Suppressor macrophage treated with lipopolysaccharide for 4 hours (primary cell): Measurements from ENCODE around the gene IDH3A.
"Not testable (repeated sequence)": the region's sequence is repeated elsewhere in the genome, so short reads cannot be mapped to it uniquely, and the experiment has no call there.

Source experiments
- DNase-seq: peaks from one replicate; pipeline ENCODE4 v3.0.0-alpha.2; 2020

Gene IDH3A

DNA sequence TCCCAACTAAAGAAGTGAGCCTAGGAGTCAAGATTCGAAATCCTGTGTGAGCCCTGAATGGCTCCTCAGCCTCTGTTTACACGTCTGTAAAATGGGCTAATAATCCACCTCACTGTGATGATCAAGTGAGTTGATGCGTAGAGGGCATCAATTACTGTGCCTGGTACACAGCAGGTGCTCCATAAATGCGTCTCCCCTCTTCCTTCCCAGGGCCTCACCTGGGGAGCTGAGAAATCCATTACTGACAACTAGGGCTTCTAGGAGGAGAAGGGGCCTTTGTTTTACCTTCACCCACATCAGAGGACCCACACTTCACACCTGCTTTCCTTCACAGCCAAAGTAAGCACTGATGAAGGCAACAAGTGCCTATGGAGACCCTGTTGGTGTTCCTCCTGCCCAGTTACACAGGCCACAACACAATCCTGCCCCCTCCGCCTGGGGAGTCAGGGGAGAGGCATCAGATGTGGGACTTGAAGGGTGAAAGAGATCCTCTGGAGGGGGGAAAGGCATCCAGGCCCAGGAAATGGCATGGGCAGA, 19.3 kb upstream of the IDH3A start:
- no peak for DNase-seq

DNA sequence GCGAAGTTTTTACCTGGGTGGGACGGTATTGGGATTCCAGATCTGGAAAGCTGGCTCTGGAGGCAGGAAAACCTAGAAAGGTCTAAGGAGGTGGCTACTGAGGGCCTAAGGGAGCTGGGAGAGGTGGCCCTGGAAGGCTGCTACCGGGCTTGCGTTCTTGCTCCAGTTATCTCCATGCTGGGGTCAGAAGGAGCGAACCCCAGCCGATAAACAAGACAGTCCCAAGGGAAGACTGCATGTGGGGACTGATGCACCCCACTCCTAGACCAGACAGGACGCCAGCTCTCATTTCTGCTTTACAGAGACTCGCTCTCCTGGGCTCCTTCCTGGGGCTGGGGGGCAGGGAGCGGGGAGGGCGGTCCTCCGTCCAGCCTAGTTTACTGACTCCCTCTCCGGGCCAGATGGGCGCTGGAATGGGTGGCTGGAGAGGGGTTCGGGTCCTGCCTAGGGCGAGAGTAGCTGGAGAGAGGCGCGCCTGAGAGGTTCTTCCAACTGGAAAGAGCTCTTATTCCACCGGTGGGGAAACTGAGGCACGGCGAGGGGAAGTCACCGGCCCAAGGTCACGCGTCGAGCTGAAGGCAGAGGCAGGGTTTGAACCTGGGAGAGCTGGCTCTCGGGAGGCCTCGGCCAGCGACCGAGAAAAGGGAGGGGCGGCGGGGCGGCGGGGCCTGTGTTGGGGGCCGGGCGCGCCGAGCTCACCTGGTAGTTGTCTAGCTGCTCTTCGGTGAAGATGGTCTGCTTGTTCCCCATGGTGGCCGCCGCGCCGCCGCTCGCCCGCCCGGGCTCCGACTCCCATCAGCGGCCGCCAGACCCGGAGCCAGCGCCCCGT, 18.5 kb upstream of the IDH3A start:
- no peak for DNase-seq

DNA sequence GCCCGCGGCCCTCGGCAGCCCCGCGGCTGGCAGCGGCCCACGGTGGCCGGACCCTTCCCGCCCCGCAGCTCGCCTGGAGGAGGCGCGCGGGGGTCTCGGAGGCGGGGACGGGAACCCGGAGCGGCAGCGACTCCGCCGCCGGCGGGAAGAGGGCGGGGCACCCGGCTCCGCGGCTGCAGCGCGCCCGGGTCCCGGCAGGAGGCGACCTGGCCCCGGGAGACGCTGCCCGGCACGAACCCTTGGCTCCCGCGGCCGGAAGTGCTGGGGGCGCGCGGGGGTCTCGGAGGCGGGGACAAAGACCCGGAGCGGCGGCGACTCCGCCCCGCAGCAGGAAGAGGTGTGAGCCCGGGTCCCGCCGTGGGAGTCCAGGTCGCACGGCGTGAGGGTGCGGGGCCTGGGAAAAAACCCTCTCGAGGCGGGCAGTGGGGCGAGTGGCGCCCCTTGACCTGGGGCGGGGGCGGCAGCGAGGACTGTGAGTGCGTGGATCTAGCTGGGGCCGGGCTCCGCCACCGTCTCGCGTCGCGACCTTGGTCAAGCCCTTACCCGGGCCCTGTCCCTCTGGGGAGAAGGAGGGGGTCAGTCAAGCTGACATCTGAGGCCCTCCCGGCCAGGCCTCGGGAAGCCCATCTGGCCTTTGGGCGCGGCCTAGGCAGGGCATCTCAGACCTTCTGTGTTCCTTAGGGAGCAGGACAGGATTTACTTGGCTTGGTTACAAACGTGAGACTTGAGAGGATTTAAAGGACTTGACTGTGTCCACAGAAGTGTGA, 17.7 kb upstream of the IDH3A start, which contains the start of gene CIB2:
CIB2 (minus strand) TSS at position 151 of the 767 bp plus-strand sequence. CDS start 230 bp downstream, outside the sequence.
- peak; percentile 83 for DNase-seq

DNA sequence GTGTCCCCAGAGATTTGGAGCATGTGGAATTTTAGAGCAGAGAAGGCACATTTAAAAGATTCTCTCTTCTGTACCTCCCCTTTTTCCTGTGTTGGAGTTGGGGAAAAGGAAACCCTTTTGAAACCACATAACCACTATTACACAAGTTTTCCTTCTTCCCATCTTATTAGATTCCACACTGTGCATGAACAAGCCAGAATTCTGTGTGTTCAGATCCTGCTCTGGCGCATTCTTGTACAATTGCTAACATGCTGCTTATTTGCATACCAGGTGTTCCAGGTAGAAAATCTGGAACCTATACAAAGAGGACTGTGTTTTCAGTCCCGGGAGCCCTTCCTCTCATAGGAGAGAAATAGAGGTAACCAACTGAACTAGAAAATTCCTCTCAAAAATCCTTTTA, 15.4 kb upstream of the IDH3A start:
- no peak for DNase-seq

DNA sequence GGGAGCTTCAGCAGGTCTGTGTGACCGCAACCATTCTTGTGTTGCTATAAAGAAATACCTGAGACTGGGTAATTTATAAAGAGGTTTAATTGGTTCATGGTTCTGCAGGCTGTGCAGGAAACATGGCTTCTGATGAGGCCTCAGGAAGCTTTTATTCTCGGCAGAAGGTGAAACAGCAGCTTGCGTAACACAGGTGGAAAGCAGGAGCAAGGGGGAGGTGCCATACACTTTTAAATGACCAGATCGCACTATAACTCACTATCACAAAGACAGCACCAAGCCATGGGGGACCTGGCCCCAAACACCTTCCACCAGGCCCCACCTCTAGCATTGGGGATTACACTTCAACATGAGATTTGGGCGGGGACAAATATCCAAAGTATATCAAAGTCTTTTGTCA, 9.6 kb upstream of the IDH3A start:
- no peak for DNase-seq

DNA sequence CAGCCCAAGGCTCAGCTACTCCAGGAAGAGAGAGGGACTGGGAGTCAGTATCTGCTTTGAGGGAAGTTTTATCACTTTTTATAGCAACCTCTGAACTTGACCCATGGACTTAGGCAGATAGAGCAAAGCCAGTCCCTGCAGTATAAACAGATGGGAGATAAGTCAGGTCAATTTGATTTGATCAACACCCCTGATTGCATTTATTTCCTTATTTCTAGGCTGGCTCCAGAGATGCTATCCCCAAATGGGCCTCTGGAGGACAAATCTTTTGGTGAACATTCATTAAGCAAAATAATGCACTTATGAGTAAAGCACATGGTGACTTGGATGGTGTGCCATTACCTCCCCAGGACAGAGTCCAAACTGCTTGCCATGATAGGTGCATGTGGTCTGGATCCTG, 8.9 kb upstream of the IDH3A start:
- no peak for DNase-seq

DNA sequence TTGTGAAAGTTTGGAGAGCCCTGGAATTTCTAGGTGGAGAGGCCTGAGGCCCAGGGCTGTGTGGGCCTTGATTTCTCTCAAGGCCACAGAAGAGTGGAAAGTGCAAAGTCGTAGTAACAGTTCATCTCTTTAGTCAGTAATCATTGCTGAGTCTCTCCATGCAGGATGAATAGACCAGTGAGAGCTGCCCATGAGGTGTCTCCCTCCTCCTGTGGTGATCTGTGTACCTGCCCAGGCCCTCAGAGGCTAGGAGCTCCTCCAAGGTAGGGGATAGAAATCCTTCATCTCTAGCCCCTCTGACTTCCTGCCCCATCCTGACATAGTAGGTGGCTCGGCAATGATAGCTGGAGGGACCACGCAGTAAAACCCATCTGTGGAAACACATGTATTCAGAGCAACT, 6.8 kb upstream of the IDH3A start:
- DNase-seq: no peak

DNA sequence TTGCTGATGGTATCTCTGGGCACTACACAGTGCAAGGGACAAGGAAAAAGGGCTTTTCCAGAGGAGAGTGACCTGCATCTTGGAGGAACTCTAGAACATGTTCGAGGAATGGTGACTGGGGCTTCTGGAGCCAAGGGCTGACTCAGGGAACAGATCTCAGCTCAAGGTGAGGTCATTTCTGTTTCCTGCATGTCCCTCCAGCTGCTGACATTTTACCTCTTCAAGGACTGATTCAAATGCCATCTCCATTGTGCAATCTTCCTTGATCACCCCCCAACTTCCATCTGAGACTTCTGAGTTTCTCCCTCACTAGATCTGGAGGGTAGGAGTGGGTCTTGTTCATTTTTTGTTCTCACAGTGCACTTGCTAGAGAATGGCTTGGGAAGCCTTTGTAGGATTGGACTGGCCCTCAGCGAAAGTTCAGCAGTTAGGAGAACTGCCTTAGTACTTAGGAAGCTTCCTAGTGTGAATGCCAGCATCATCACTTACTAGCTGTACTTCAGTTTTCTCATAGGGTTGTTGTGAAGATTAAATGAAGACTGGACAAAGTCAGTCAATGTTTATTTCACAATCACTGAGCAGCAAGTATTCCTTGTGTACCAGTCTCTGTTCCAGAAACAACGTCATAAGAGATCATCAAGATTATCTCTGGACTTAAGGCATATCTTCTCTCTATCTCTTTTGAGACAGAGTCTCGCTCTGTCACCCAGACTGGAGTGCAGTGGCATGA, 2.6 kb upstream of the IDH3A start:
- DNase-seq: peak; percentile 23

DNA sequence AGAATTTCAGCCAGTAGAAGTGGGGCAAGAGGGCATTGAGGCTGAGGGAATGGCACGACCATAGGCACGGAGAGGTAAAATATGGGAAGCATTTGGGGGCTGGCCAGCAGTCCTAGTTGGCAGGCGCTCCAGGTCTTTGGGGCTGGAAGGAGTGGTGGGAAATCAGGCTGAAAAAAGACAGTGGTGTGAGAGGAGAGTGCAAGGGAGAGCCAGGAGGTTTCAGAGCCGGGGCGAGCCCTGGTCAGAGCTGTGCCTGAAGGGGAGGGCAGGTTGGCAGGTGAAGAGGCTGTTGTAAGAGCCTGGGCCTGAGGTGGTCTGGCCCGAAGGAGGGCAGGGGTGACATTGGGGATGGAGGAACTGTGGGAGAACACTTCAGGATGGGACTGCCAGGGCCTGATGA, 1.6 kb upstream of the IDH3A start:
- no peak for DNase-seq

DNA sequence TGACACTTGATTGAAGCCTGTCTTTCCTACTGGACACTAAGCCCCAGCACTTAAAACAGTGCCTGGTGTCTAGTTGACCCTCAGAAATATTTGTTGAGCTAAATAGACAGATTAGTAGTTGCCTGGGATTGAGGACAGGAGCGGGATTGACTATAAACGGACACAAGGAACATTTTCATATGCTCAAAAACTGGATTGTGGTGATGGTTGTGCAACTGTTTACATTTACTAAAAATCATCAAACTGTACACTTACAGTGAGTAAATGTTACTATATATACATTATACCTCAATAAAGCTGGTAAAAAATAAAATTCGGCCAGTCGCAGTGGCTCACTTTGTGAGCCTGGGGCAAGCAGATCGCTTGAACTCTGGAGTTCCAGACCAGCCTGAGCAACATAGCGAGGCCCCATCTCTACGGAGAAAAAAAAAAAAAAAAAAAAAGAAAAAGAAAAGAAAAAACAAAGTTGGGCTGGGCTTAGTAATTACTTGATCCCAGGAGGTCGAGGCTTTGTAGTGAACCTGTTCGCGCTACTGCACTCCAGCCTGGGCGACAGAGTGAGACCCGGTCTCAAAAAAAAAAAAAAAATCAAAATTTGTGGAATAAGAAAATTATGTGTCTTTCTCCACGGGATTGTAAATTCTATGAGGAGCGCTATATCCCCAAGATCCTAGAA, 632 bp upstream of the IDH3A start:
- no peak for DNase-seq

DNA sequence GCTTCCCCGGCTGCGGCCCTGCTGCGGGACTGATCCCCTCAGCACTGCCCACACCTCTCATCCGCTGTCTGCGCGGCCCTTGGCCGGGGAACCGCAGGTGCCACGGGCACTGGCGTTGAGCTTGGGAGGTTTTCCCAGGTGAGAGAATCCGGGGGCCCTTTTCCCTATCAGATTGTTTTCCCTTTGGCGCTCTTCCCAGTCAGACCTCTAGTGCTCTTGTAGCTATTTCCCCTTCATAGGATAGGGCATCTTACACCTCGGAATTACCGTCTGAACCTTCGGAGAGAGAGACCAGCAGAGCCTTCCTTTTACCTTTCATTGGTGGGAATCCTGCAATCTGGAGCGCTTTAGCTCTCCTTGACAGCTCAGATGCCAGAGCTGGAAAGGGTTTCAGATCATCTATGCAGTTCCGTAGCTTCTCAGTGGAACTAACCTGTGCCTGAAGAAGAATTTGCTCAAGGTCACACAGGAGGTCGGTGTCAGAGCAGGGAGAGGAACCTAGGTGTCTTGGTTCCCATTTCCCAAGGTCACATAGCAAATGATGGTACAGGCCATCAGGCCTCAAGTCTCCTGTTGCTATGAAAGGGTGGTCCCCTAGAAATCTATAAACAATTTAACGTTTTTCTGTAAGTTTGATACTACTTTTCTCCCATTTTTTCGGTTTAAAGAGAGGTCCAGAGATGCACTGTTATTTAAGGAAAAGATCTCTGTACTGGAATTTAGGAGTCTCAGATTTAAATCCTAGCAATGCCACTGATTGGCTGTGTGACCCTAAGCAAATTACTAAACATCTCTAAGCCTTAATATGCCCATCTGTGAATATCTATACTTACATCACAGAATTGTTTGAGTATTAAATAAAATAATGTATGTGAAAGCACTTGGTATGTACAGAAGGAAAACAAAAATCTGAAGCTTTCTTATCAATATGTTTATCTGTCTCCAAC, 916 bp downstream of the IDH3A start:
- no peak for DNase-seq

DNA sequence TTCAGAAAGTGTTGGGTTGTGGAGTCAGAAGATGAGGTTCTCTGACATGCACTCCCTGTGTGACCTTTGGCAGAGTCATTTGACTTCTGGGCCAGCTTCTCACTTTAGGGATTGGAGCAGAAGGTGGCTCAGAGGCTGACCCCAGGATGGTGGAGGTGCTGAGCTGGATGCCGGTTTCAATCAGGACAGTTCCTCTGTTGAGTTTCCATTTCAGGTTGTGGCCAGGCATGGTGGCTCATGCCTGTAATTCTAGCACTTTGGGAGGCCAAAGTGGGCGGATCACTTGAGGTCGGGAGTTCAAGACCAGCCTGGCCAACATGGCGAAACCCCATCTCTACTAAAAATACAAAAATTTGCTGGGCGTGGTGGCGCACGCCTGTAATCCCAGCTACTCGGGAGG, 1.9 kb downstream of the IDH3A start:
- DNase-seq: not testable (repeated sequence)

DNA sequence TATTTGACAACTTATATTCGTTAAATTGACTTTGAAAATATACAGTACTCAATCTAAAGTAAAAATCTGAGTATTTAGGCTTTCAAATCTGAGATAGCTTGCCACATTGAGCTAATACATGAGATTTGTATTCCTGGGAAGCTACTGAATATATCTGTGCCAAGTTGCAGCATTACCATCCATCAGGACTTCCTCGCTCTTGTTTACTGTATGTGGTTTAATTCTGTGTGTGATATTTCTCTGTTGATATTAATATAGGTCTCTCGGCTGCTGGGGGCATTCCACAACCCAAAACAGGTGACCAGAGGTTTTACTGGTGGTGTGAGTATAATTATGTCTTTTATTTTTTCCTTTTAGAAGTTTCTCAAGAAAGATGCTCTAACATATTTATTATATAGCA, 5.8 kb downstream of the IDH3A start:
- no peak for DNase-seq

DNA sequence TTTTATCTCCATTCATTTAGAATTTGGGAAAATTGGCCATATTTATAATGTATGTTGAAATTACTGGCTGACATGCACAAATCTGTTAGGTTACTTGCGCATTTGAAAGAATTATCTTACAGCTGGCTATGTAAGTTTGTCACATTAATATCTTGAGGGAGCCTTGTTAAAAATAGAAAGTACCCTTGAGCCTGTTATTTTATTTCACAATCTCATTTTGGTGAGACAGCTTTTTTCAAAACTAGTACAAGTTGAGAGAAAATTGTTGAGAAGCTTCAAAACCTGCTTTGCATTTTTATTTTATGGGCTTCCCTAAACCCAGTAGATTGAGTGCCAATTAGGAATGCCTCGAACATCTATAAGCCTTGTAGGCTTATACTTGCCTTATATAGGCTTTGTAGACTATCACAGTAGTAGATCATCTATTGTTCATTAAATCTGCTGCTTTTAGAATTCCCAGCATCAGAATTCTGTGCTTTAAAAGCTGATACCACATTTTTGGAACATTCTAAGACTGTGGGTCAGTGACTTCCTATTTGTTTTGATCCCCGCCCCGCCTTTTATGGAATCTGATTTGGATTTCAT, 6.3 kb downstream of the IDH3A start:
- DNase-seq: no peak

DNA sequence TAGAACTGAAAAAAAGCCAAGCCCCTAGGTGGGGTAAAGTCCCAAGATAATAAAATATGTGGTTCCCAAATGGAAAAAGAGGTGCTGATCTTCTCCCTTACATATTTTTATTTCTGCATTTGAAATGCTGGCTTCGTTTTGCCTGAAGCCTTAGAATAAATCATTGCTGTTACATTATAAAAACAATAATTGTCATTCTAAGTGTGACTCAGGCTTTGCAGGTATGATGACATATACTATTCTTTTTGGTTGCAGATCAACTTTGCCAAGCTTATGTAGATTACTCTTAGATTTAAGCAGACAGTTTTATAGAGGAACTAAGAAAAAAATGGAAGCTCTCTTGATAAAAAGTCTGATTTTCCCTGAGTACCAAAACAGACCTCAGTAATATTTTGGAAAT, 7.5 kb downstream of the IDH3A start:
- no peak for DNase-seq

DNA sequence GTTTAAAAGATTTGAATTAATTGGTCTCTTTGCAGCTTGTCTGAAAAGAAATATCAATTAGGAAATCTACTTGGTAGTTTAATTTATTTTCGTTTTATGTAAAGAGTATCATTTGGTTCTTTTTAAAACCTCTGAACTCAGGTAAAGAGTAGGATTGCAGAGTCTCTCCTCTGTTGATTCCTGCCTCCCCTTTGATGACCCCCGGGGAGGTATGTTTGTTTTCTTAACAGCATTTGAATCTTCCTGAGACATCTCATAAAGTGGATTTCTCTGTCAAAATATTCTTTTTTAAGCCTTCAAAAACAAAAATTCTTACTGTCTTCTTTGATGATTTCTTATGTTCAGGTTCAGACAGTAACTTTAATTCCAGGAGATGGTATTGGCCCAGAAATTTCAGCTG, 8.0 kb downstream of the IDH3A start:
- DNase-seq: no peak

DNA sequence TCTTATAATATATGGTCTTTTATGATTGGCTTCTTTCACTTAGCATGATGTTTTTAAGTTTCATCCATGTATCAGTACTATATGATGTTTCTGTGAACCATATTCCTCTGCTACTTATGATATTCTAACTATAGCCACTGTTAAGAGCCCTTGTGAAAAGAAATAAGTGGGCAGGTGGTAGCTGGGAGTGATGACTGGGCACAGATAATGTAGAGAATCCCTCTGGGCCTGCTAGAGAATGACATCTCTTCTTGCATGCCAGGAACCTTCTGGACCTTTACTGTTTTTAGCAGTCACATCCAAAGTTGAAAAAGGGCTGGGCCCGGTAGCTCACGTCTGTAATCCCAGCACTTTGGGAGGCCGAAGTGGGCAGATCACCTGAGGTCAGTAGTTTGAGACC, 10.2 kb downstream of the IDH3A start:
- no peak for DNase-seq

DNA sequence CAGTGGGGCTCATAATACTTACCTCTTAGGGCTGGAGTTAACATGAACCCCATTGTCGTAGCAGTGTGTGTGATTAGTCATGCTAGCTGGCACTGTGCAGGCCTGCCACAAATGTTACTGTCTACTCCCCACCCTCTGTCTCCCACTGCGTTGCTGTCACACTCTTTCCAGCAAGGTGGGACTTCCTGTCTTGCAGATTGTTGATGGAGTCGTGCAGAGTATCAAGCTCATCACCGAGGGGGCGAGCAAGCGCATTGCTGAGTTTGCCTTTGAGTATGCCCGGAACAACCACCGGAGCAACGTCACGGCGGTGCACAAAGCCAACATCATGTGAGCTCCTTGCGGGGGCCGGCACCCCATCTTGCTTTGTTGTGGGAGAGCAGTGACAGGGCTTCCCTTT, 12.9 kb downstream of the IDH3A start:
- no peak for DNase-seq

DNA sequence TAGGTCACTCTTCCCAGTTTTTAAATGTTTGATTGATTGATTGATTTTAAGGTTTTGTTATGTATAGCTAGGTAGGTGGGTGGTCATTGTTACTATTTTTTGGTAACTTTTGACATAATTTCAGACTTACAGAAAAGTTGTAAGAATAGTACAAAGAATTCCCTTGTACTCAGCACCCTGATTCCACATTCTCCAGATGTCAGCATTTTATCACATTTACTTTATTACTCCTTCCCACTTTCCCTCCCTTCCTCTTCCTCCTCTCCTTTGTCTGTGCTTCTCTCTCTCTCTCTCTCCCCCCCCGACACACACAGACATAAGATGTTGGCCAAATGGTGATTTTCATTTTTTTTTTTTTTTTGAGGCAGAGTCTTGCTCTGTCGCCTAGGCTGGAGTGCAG, 14.8 kb downstream of the IDH3A start:
- DNase-seq: no peak

DNA sequence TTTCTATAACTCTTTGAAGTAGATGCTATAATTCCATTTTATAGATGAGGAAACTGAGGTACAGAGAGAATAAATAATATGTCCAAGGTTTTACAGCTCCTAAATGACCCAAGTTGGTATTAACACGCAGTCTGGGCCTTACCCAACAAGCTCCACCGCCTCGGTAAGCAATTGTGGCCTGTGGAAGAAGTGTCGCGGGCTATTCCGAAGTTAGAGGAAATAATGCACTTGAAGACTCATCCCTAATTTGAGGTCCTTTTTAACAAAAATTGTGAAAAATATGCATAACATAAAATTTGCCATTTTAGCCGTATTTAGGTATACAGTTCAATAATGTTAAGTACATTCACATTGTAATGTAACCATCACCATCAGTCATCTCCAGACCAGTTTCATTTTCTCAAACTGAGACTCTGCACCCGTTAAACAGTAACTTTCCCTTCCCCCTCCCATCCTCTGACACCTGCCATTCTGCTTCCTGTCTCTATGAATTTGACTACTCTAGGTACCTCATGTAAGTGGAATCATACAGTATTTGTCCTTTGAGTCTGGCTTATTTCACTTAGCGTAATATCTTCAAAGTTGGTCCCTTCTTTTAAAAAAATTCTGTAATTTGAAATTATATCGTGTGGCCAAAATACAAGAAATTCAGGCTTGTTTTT, 18.2 kb downstream of the IDH3A start:
- no peak for DNase-seq

DNA sequence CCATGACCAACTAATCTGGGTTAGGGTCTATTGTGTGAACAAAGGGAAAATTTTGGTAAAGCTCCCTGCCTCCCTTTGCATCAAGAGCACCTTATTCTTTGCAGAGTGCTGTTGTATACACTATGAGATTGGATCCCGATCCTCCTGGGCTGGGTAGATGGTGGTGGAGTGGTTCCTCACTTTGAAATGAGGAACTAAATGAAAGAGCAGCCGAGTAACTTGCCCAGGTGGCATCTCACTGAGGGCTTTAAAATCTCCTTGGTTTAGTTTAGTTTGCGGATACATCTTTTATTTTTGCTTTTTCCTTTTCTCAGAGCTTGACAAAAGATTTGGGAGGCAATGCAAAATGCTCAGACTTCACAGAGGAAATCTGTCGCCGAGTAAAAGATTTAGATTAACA, 19.4 kb downstream of the IDH3A start:
- no peak for DNase-seq
